HUES64 (cell line): ENCODE measurements around the gene LGALS12.

ENCODE experiments used
- H3K27ac ChIP-seq: 2 replicates; pipeline ENCODE4 v1.7.0; 2013; ENCODE audit warnings: low read depth, low read length, inconsistent platforms
- H3K27me3 ChIP-seq: 2 replicates; pipeline ENCODE4 v1.6.1; 2013; ENCODE audit warnings: mild to moderate bottlenecking, low read length; ENCODE audit not compliant: insufficient read depth
- H3K36me3 ChIP-seq: 2 replicates; pipeline ENCODE4 v1.6.1; 2013; ENCODE audit warnings: mild to moderate bottlenecking, low read length; ENCODE audit not compliant: insufficient read depth
- H3K4me1 ChIP-seq: 2 replicates; pipeline ENCODE4 v1.6.1; 2013; ENCODE audit warnings: mild to moderate bottlenecking, low read length, moderate library complexity; ENCODE audit not compliant: insufficient read depth
- H3K4me3 ChIP-seq: 2 replicates; pipeline ENCODE4 v1.5.1; 2013; ENCODE audit warnings: mild to moderate bottlenecking, low read length, moderate library complexity
- H3K9ac ChIP-seq: 2 replicates; pipeline ENCODE4 v1.6.1; 2013; ENCODE audit warnings: mild to moderate bottlenecking, low read depth, low read length
- H3K9me3 ChIP-seq: 2 replicates; pipeline ENCODE4 v1.6.1; 2013; ENCODE audit warnings: low read depth, low read length; ENCODE audit not compliant: insufficient read depth
- WGBS: fragments of 150-250, 120-280 bp; methylation state at CpG from one replicate; pipeline ENCODE4 v1.1.7; 2013; ENCODE audit warnings: missing lambda C conversion rate; 5-methylcytosine and 5-hydroxymethylcytosine counted together

LGALS12 gene

GRCh38 chr11:63504054-63504453 is 1.8 kb upstream of the LGALS12 start:
- WGBS: 82% methylated on average over 1 of the region's 1 CpG

GRCh38 chr11:63504933-63505586 is 824 bp upstream of the LGALS12 start:
- Histone ChIP-seq H3K27ac (no peak overlapping the region), H3K4me1 (peaks cover 25% of the 10 kb centered on the region), H3K9ac (no peak overlapping the region), H3K36me3 (no peaks in the 10 kb centered on the region), H3K9me3 (peaks cover 8% of the 10 kb centered on the region), H3K27me3 (no peaks in the 10 kb centered on the region), H3K4me3 (no peak overlapping the region)
- WGBS: 94% methylated on average over 4 of the region's 4 CpGs

More at GRCh38 chr11:63504054-63504453, 1.8 kb upstream of the LGALS12 start:
- no peaks in the 10 kb centered on the region; the same call in 1 of the 2 replicates for H3K36me3 ChIP-seq
- H3K4me3 ChIP-seq: no peak overlapping the region
- H3K27me3 ChIP-seq: no peaks in the 10 kb centered on the region
- peaks cover 18% of the 10 kb centered on the region for H3K9me3 ChIP-seq
- no peak overlapping the region for H3K27ac ChIP-seq
- peaks cover 25% of the 10 kb centered on the region for H3K4me1 ChIP-seq
- no peak overlapping the region for H3K9ac ChIP-seq

DNA sequence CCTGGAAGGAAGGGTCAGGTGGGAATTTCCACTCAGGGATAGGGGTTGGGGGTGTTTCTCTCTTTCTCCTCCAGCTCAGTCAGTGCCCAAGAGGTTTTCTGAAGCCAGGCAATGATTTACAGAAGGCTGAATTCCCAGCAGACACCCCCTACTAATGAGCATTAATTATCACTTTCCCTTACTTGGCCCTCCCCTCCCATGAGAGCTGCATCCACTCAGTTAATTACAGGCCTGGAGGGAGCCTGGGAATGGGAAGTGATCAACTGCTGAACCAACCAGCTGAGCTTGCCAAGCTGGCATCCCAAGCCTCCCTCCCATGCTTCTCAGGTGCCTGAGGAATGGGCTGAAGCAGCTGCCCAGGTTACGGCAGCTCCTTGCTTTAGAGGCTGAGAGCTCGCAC is 992 bp downstream of the LGALS12 start:
- 94% methylated on average over 2 of the region's 2 CpGs for WGBS
- H3K27me3 ChIP-seq: no peaks in the 10 kb centered on the region
- no peak overlapping the region for H3K9ac ChIP-seq
- H3K4me3 ChIP-seq: no peak overlapping the region
- H3K36me3 ChIP-seq: no peaks in the 10 kb centered on the region
- peaks cover 34% of the 10 kb centered on the region for H3K4me1 ChIP-seq
- H3K27ac ChIP-seq: no peak overlapping the region
- H3K9me3 ChIP-seq: no peaks in the 10 kb centered on the region

DNA sequence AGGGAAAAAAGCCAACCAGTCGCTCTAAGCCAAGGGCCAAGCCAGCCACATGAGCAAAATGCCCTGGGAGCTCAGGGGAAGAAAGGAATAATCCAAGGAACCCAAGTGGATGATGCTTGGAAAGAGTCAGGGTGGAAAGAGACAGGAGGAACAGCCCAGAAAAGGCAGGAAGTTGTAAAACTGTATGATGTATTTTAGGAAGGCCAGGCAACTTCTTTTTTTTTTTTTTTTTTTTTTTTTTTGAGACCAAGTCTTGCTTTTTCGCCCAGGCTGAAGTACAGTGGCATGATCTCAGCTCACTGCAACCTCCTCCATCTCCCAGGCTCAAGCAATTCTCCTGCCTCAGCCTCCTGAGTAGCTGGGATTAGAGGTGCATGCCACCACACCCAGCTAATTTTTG is 1.6 kb downstream of the LGALS12 start:
- no peaks in the 10 kb centered on the region for H3K9me3 ChIP-seq
- no peak overlapping the region for H3K4me3 ChIP-seq
- H3K27ac ChIP-seq: no peak overlapping the region
- H3K4me1 ChIP-seq: peaks cover 34% of the 10 kb centered on the region
- H3K9ac ChIP-seq: no peak overlapping the region
- whole genome bisulfite sequencing: 89% methylated on average over 2 of the region's 2 CpGs
- H3K36me3 ChIP-seq: no peaks in the 10 kb centered on the region
- H3K27me3 ChIP-seq: no peaks in the 10 kb centered on the region

GRCh38 chr11:63508009-63508408 is 2.1 kb downstream of the LGALS12 start:
- no peaks in the 10 kb centered on the region for H3K27me3 ChIP-seq
- no peak overlapping the region for H3K27ac ChIP-seq
- WGBS: 69% methylated on average over 3 of the region's 3 CpGs
- no peaks in the 10 kb centered on the region for H3K9me3 ChIP-seq
- H3K36me3 ChIP-seq: no peaks in the 10 kb centered on the region
- peaks cover 31% of the 10 kb centered on the region for H3K4me1 ChIP-seq
- H3K4me3 ChIP-seq: no peak overlapping the region
- H3K9ac ChIP-seq: no peak overlapping the region

- no peaks in the 10 kb centered on the region for H3K9me3 ChIP-seq
- H3K27me3 ChIP-seq: no peaks in the 10 kb centered on the region
- no peak overlapping the region for H3K9ac ChIP-seq
- no peaks in the 10 kb centered on the region for H3K36me3 ChIP-seq
- H3K4me3 ChIP-seq: no peak overlapping the region
- H3K4me1 ChIP-seq: peaks cover 26% of the 10 kb centered on the region
- no peak overlapping the region for H3K27ac ChIP-seq
- WGBS: 93% methylated on average over 12 of the region's 12 CpGs
These were observed 2.9 kb downstream of the LGALS12 start for GRCh38 chr11:63508745-63509144.

- H3K9me3 ChIP-seq: no peaks in the 10 kb centered on the region
- no peak overlapping the region for H3K27ac ChIP-seq
- H3K27me3 ChIP-seq: no peaks in the 10 kb centered on the region
- peaks cover 20% of the 10 kb centered on the region for H3K4me1 ChIP-seq
- no peaks in the 10 kb centered on the region for H3K36me3 ChIP-seq
- 66% methylated on average over 7 of the region's 7 CpGs for WGBS
- H3K4me3 ChIP-seq: no peak overlapping the region
- H3K9ac ChIP-seq: no peak overlapping the region
These were observed 4.6 kb downstream of the LGALS12 start for GRCh38 chr11:63510360-63511047.

DNA sequence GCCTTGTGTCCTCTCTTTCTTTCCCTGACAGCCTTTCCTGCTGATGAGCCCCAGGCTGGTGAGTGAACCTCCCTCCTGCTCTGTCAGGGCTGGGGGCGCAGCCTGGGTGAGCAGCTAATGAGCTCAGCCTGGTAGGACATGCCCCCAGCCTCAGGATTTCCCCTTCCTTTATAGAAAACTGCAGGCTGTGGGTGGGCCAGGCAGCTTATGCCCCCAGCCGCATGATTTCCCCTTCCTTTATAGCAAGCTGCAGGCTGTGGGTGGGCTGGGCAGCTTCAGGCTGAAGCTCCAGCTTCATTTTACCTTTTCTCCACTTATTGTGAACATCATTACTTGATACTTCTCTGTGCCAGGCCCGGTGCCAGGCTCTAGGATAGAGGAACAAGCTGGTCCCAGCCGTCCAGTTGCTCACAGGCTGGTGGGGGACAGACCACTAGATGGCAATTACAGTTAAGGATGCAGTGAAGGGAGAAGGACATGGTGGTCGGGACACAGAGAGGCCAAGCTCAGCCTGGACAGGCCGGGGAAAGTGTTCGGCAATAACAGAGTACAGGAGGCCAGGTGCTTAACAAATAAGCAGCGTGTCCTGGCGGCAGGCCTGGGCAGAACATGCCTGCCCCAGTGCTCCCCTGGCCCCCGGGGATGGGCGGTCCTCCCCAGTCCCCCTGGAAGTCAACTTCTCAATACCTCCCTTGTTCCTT is 5.3 kb downstream of the LGALS12 start:
- no peaks in the 10 kb centered on the region for H3K9me3 ChIP-seq
- H3K27me3 ChIP-seq: no peaks in the 10 kb centered on the region
- H3K27ac ChIP-seq: 0 out of 2 replicates have a peak overlapping the region, but pooled peaks have one; percentile 13
- H3K36me3 ChIP-seq: no peaks in the 10 kb centered on the region
- H3K4me3 ChIP-seq: no peak overlapping the region
- WGBS: 85% methylated on average over 11 of the region's 11 CpGs
- no peak overlapping the region for H3K9ac ChIP-seq
- peaks cover 17% of the 10 kb centered on the region for H3K4me1 ChIP-seq

- H3K9me3 ChIP-seq: no peaks in the 10 kb centered on the region
- 93% methylated on average over 7 of the region's 7 CpGs for WGBS
- peaks cover 11% of the 10 kb centered on the region; the same call in 1 of the 2 replicates for H3K4me1 ChIP-seq
- H3K27ac ChIP-seq: no peak overlapping the region
- no peak overlapping the region for H3K9ac ChIP-seq
- H3K36me3 ChIP-seq: no peaks in the 10 kb centered on the region
- no peaks in the 10 kb centered on the region for H3K27me3 ChIP-seq
- no peak overlapping the region for H3K4me3 ChIP-seq
These were observed 6.9 kb downstream of the LGALS12 start for GRCh38 chr11:63512816-63513215.

GRCh38 chr11:63516109-63516508 is 10.2 kb downstream of the LGALS12 start:
- no peak overlapping the region for H3K27ac ChIP-seq
- no peak overlapping the region for H3K4me3 ChIP-seq
- no peak overlapping the region for H3K9ac ChIP-seq
- peaks cover 3% of the 10 kb centered on the region; the same call in 1 of the 2 replicates for H3K4me1 ChIP-seq
- H3K27me3 ChIP-seq: no peaks in the 10 kb centered on the region
- H3K36me3 ChIP-seq: no peaks in the 10 kb centered on the region
- peaks cover 11% of the 10 kb centered on the region for H3K9me3 ChIP-seq
- 95% methylated on average over 6 of the region's 6 CpGs for WGBS

DNA sequence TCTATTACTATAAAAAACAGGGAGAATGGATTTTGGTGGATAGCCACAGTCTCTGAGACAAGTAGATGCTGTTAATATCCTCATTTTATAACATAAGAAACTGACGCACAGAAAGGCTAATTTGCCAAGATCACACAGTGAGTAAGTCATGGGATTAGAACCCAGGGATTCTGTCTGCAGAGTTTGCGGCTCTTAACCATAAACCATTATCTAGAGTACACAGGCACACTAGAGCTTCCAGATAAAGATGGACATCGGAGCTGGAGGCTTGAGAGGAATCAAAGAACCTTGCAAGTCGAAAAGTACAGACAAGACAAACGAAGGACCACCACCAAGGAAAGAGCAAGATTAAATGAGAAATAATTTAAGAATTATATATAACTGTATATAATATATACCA is 11.3 kb downstream of the LGALS12 start:
- Histone ChIP-seq H3K9me3 (peaks cover 11% of the 10 kb centered on the region), H3K27me3 (no peaks in the 10 kb centered on the region), H3K4me3 (no peak overlapping the region), H3K27ac (no peak overlapping the region), H3K4me1 (no peaks in the 10 kb centered on the region), H3K36me3 (no peaks in the 10 kb centered on the region), H3K9ac (no peak overlapping the region)
- 96% methylated on average over 4 of the region's 5 CpGs for WGBS
